HEK293T (cell line): ENCODE results near the gene TUFM.

Experiments used
- CTCF ChIA-PET: fragments of 350-600 bp; formaldehyde crosslinking; extraction: SDS; loops from one replicate; lab custom pipeline; 2021; ENCODE audit warnings: antibody characterized with exemption, inconsistent platforms; lab: Yijun Ruan, JAX
- POLR2A ChIA-PET: fragments of 350-600 bp; formaldehyde crosslinking; extraction: SDS; loops from one replicate; lab custom pipeline; 2020; ENCODE audit warnings: antibody characterized with exemption, inconsistent platforms; lab: Yijun Ruan, JAX
- DNase-seq: peaks from one replicate; pipeline ENCODE4 v3.0.0; 2012; ENCODE audit warnings: mixed read lengths; ENCODE audit errors: extremely low spot score
- ARNT ChIP-seq: fragments of 450-650 bp; IDR thresholded peaks from 2 replicates; pipeline ENCODE4 v1.6.1; 2017; ENCODE audit warnings: mild to moderate bottlenecking
- BHLHE40 ChIP-seq: fragments of 450-650 bp; IDR thresholded peaks from 2 replicates; pipeline ENCODE4 v1.6.1; 2016; ENCODE audit warnings: mild to moderate bottlenecking, moderate library complexity, borderline replicate concordance
- CTBP1 ChIP-seq: fragments of 450-650 bp; IDR thresholded peaks from 2 replicates; pipeline ENCODE4 v1.6.1; 2016; ENCODE audit warnings: borderline replicate concordance
- ELF4 ChIP-seq: fragments of 450-650 bp; IDR thresholded peaks from 2 replicates; pipeline ENCODE4 v1.6.1; 2017; ENCODE audit warnings: antibody characterized with exemption
- FOXA1 ChIP-seq: fragments of 450-650 bp; IDR thresholded peaks from 2 replicates; pipeline ENCODE4 v1.6.1; 2016; ENCODE audit warnings: mild to moderate bottlenecking
- FOXK2 ChIP-seq: fragments of 450-650 bp; IDR thresholded peaks from 2 replicates; pipeline ENCODE4 v1.6.1; 2016; ENCODE audit warnings: mild to moderate bottlenecking
- FOXM1 ChIP-seq: fragments of 450-650 bp; IDR thresholded peaks from 2 replicates; pipeline ENCODE4 v1.6.1; 2017; ENCODE audit warnings: mild to moderate bottlenecking, borderline replicate concordance
- HDGF ChIP-seq: fragments of 450-650 bp; IDR thresholded peaks from 2 replicates; pipeline ENCODE4 v1.6.1; 2017; ENCODE audit warnings: antibody characterized with exemption, borderline replicate concordance
- L3MBTL2 ChIP-seq: fragments of 450-650 bp; conservative IDR thresholded peaks from 2 replicates; pipeline ENCODE4 v1.6.1; 2016; ENCODE audit warnings: mild to moderate bottlenecking
- LEF1 ChIP-seq: fragments of 450-650 bp; IDR thresholded peaks from 2 replicates; pipeline ENCODE4 v1.6.1; 2017; ENCODE audit warnings: mild to moderate bottlenecking, borderline replicate concordance
- NFRKB ChIP-seq: fragments of 450-650 bp; IDR thresholded peaks from 2 replicates; pipeline ENCODE4 v1.6.1; 2016; ENCODE audit warnings: mild to moderate bottlenecking, moderate library complexity
- PKNOX1 ChIP-seq: fragments of 450-650 bp; IDR thresholded peaks from 2 replicates; pipeline ENCODE4 v1.6.1; 2016
- SP1 ChIP-seq: fragments of 450-650 bp; IDR thresholded peaks from 2 replicates; pipeline ENCODE4 v1.6.1; 2017
- SUZ12 ChIP-seq: fragments of 450-650 bp; IDR thresholded peaks from 2 replicates; pipeline ENCODE4 v1.6.1; 2016; ENCODE audit warnings: mild to moderate bottlenecking
- TARDBP ChIP-seq: fragments of 450-650 bp; IDR thresholded peaks from 2 replicates; pipeline ENCODE4 v1.6.1; 2016
- ZNF384 ChIP-seq: fragments of 450-650 bp; IDR thresholded peaks from 2 replicates; pipeline ENCODE4 v1.6.1; 2016

The TUFM gene

DNA sequence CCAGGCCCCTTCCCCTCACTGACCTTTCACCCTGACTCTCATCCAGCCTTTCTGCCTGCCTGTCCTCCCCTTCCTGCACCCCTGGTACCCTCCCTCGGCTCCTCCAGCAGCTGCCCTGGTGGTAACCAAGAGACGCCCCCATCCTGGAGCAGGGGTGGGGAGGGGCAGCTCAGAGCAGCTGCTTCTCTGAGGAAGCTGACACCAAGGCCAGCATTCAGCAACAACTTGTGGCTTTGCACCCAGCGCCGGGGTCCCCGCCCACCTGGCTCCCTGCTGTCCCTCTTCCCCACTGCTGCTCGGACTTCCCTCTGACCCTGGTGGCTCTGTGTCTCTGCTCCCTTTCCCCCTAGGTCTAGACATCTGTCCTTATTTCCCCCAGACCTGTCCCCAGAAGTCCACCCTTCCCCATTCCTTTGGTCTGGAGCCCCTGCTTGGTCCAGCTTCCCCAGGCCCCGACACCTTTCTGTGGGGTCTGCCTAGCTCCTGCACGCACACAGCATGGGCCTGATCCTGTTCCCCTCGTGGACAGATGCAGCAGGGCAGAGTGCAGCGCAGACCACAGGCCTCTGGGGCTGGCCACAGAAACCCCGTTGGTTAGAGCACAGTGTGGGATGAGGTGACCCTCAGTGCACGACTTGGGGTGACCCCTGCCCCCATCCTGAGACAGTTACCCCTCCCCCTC is 31.0 kb upstream of the TUFM start:
- ChIA-PET CTCF (no interaction called here), POLR2A (interaction anchor here (0.6 to 1.0 kb wide), 5 partner anchors 14 to 68 kb away, joined by 3 to 4 read pairs (median 3); partner anchors contain the start of genes ATXN2L, SH2B1 and TUFM)
- no peak for DNase-seq
- TF ChIP-seq PKNOX1 (no peak), ELF4 (no peak), L3MBTL2 (no peak), LEF1 (no peak), SP1 (no peak), FOXM1 (no peak), HDGF (no peak), ZNF384 (no peak), BHLHE40 (no peak), SUZ12 (no peak), ARNT (no peak)

DNA sequence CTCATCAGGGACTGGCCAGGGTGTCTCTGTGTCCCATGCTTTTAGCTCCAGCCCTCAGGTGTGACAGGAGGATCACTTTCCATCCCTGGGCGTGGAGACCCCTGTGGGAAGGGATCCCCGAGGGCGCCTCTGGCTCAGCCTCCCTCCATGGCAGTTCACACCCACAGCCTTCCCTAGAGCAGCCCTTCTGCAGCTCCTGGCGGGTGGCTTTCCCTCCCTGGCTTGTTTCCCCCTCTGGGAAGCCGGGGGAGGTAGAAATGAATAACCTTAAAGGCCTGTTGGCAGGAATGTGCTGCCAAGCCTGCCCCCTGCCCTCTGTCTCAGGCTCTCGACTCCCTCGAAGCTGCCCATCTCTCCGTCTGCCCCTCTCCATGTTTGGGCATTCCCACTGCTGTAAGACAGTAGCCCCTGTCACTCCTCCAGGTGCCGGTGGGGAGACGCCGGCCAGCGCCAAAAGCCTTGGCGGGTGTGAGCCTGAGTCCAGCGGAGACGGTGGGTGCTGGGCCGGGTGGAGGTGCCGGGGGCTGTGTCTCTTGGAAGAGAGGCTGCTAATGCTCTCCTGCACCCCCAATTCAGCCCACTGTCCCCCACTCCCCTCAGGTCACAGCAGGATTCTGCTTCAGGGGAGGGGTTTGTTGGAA is 30.0 kb upstream of the TUFM start:
- no peak for DNase-seq
- POLR2A ChIA-PET: interaction anchor here (0.9 to 2.4 kb wide), 7 partner anchors 11 to 74 kb away, joined by 3 to 11 read pairs (median 5); partner anchors contain the start of genes ATXN2L, NFATC2IP and SH2B1
- TF ChIP-seq NFRKB: no peak
- no peak for TF ChIP-seq SP1
- no peak for TF ChIP-seq FOXA1
- no peak for TF ChIP-seq L3MBTL2
- TF ChIP-seq BHLHE40: no peak
- TF ChIP-seq LEF1: no peak
- TF ChIP-seq HDGF: no peak
- TF ChIP-seq CTBP1: no peak
- TF ChIP-seq ELF4: no peak
- TF ChIP-seq ARNT: no peak
- TF ChIP-seq FOXM1: no peak
- no peak for TF ChIP-seq ZNF384
- no peak for TF ChIP-seq PKNOX1
- no peak for TF ChIP-seq TARDBP
- no peak for TF ChIP-seq SUZ12
- no peak for TF ChIP-seq FOXK2
- CTCF ChIA-PET: no interaction called here

GRCh38 chr16:28875134-28876018 is 29.2 kb upstream of the TUFM start:
- CTCF ChIA-PET: interaction anchor here (1.0 kb wide), 1 partner anchor 69 kb away, joined by 7 read pairs; no protein-coding TSS in a partner anchor
- no peak for DNase-seq
- TF ChIP-seq FOXK2: no peak
- TF ChIP-seq CTBP1: no peak
- TF ChIP-seq FOXA1: no peak
- no peak for TF ChIP-seq ELF4
- no peak for TF ChIP-seq LEF1
- TF ChIP-seq NFRKB: no peak
- TF ChIP-seq ARNT: no peak
- no peak for TF ChIP-seq ZNF384
- no peak for TF ChIP-seq TARDBP
- no peak for TF ChIP-seq PKNOX1
- TF ChIP-seq FOXM1: no peak
- no peak for TF ChIP-seq L3MBTL2
- no peak for TF ChIP-seq SUZ12
- TF ChIP-seq HDGF: no peak
- TF ChIP-seq BHLHE40: no peak
- TF ChIP-seq SP1: no peak
- POLR2A ChIA-PET: interaction anchor here (0.8 to 2.4 kb wide), 8 partner anchors 10 to 75 kb away, joined by 3 to 11 read pairs (median 4); partner anchors contain the start of genes ATXN2L, NFATC2IP and SH2B1

DNA sequence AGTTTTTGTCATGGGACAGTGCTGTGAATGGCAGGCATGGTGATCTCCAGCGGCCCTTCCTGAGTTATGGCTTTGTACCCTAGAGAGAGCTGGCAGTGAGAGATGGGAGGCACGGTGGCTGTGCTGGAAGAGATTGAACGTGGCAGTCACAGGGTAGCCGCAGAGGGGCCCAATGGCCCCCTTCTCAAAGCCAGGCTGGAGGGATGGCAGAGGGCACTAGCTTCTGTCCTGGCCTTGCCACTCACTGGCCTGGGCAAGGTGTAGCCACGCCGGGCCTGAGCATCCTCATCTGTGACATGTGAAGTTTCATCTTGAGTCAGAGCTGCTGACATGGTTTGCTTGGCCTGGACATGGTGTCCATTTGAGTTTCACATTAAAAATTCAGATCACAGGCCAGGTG is 28.3 kb upstream of the TUFM start:
- no peak for TF ChIP-seq NFRKB
- no peak for TF ChIP-seq SUZ12
- no peak for TF ChIP-seq FOXM1
- no peak for TF ChIP-seq BHLHE40
- TF ChIP-seq ELF4: no peak
- no peak for TF ChIP-seq FOXA1
- no peak for TF ChIP-seq ZNF384
- TF ChIP-seq PKNOX1: no peak
- no peak for TF ChIP-seq CTBP1
- TF ChIP-seq ARNT: no peak
- no peak for TF ChIP-seq HDGF
- TF ChIP-seq TARDBP: no peak
- TF ChIP-seq LEF1: no peak
- no peak for TF ChIP-seq L3MBTL2
- no peak for TF ChIP-seq FOXK2
- TF ChIP-seq SP1: no peak
- ChIA-PET POLR2A (interaction anchor here (0.8 to 2.4 kb wide), 5 partner anchors 9 to 76 kb away, joined by 3 to 11 read pairs (median 3); partner anchors contain the start of genes ATXN2L and NFATC2IP), CTCF (interaction anchor here (1.8 kb wide), 1 partner anchor 12 kb away, joined by 6 read pairs; no protein-coding TSS in a partner anchor)
- no peak for DNase-seq
